Activated T-cell treated with anti-CD3 and anti-CD28 coated beads for 1 hour (primary cell): Measurements from ENCODE around the gene CEP20.

Experiments used
- DNase-seq: peaks from one replicate; pipeline ENCODE4 v3.0.0-alpha.2; 2020; ENCODE audit warnings: low read depth

CEP20 gene

DNA sequence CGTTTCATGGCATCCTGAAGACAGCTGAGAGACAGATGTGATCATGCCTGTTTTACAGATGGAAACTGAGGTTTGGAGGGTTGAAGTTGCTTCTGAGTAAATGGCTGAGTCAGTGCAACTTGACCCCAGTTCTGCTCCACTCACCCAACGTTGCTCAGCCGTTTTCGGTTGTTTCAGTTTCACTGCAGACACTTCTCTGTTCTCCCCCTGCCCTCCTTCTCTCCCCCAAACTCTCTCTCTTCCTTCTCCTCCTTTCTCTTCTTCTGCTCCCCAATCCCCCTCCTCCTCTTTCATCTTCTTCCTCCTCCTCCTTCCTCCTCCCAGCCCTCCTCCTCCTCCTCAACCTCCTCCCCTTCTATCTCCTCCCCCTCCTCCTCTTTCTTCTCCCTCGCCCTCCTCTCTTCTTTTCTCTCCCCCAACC lies 9.4 kb upstream of the CEP20 start:
- DNase-seq = no peak

DNA sequence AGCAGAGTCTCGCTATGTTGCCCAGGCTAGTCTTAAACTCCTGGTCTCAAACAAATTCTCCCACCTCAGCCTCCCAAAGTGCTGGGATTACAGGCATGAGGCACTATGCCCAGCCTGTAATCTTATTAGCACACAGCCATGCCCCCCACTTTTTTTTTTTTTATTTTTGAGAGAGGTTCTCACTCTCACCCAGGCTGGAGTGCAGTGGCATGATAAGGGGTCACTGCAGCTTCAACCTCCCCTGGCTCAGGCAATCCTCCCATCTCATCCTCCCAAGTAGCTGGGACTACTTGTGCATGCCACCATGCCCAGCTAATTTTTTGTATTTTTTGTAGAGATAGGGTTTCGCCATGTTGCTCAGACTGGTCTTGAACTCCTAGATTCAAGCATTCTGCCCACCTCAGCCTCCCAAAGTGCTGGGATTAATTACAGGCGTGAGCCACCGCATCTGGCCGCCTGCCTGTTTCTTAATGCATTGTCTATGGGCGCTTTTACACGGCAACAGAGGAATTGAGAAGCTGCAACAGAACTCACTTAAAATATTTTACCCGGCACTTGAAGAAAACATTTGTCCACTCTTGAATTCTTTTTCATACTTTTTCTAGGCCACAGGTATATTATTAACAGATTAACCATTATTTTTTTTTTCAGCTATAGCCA lies 8.8 kb upstream of the CEP20 start:
- DNase-seq = no peak

DNA sequence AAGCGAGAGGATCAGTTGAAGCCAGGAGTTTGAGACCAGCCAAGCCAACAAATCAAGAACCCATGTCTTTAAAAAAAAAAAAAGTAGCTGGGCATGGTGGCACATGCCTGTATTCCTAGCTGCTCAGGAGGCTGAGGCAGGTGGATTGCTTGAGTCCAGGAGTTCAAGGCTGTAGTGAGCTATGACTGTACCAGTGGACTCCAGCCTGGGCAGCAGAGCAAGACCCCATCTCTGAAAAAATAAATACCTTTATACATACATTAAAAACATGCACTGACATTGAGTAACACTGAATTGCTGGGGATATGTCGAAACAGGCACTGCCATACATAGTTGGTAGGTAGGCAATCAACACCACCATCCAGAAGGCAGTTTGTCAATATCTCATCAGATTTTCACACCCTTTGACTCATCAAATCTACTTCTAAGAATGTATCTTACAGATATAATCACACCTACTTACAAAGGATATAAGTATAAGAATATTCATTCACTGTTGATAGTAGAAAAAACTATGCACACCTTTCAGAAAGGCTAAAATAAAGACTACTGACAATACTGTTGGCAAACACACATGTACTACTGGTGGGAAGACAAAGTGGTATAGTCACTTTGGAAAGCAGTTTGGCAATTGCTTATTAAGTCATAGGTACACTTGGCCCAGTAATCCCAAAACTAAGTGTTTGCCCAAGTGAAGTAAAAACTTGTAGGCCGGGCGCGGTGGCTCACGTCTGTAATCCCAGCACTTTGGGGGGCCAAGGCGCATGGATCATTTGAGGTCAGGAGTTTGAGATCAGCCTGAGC lies 6.4 kb upstream of the CEP20 start:
- DNase-seq = no peak

DNA sequence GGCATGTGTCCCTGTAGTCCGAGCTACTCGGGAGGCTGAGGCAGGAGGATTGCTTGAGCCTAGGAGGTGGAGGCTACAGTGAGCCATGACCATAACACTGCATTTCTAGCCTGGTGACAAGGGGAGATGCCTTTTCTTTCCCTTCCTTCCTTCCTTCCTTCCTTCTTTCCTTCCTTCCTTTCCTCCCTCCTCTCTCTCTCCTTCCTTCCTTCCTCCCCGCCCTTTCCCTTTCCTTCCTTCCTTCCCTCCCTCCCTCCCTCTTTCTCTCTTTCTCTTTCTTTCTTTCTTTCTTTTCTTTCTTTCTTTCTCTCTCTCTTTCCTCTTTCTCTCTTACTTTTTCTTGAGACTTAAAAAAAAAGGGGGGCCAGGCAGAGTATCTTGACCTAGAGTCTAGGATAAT lies 3.1 kb upstream of the CEP20 start:
- no peak for DNase-seq

DNA sequence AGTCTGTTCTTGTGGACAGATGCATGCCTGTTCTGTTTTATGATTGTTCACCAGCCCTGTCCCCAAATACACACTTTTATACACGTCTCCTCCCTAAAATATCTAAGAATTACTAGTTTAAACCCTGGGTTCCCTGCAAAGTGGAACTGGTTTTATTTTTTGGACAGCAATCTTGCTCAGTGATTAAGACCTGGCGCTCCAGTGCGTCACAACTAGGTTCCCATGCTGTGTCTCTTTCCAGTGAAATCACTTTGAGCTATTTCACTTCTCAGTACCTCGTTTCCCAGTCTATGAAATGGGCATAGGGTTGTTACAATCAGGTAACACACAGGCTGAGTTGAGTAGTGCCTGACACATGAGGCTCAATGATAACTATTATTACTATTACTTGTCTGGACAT lies 1.1 kb downstream of the CEP20 start:
- DNase-seq = no peak

DNA sequence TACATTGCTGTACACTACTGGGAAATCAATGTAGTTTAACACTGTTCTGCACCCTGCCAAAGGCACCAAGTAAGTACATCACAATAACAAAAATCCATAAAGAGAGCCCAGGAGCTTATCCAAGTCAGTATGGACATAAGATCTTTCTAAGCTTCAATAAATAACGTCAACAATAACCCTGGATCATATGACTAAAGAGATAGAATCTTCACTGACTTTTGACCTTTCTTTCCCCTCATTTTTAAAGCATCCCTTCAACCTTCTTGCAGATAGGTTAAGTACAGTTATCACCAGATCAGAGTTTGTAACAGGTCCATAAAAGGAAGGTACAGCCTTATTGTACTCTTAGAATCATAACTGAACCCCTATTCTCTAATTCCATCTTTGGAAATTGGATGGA lies 2.3 kb downstream of the CEP20 start:
- DNase-seq = no peak

DNA sequence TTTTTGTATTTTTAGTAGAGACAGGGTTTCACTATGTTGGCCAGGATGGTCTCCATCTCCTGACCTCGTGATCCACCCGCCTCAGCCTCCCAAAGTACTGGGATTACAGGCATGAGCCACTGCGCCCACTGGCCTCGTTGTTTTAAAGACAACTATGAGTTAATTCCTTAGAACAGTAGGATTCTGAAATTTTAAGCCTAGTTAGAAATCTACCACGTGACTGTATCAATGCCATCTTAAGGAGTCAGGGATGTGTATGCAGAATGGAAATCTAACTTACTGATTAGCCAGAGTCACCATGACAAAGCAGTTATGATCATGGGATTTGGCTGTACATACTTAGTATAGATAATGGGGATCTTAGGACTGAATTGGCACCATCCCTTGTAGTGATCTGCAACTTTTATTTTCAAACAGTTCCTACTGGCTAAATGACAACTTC lies 2.8 kb downstream of the CEP20 start:
- no peak for DNase-seq

DNA sequence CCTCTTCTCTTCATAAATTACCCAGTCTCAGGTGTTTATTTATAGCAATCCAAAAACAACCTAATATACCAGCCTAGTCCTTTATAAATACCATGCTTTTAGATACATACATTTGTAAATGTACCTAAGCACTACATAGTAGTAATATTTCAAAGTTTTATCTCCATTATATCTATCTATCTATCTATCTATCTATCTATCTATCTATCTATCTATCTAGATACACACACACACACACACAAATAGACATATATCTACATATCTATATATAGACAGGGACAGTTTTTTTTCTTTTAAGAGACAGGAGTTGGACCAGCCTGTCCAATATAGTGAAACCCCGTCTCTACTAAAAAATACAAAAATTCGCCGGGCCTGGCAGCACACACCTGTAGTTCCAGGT lies 5.8 kb downstream of the CEP20 start:
- no peak for DNase-seq

DNA sequence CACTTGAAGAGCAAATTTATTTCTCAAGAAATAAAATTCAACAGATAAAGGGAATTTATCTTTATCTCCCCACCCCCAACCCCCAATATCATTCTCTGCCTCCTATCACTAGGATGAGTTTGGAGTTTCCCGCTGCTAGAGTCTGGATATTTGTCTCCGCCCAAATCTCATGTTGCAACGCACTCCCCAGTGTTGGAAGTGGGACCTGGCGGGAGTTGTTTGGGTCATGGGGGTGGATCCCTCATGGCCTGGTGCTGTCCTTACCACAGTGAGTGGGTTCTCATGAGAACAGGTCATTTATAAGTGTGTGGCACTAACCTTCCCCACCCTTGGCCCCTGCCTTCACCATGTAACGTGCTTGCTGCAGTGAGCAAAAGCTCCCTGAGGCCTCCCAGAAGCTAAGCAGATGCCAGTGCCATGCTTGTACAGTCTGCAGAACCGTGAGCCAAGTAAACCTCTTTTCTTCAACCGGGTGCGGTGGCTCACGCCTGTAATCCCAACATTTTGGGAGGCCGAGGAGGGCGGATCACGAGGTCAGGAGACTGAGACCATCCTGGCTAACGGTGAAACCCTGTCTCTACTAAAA lies 6.5 kb downstream of the CEP20 start:
- no peak for DNase-seq

DNA sequence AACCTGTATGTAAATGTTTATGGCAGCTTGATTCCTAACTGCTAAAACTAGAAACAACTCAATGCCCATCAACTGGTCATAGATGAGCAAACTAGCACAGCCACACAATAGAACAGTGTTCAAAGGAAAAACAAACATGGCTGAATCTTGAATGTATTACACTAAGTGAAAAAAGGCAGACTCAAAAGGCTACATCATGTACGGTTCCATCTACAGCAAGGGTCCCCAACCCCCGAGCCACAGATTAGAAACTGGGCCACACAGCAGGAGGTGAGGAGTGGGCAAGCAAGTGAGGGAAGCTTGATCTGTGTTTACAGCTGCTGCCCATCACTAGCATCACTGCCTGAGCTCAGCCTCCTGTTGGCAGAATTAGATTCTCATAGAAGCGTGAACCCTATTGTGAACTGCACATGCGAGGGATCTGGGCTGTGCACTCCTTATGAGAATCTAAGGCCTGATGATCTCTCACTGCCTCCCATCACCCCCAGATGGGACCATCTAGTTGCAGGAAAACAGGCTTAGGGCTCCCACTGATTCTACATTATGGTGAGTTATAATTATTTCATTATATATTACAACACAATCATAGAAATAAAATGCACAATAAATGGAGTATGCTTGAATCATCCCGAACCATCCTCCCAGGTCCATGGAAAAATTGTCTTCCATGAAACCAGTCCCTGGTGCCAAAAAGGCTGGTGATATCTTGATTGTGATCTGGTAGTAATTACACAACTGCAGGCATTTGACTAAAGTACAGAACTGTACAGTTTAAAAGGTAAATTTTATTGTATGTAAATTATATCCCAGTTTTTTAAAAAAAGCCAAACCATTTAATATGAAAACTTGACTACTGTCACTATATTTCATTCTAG lies 7.7 kb downstream of the CEP20 start:
- no peak for DNase-seq

DNA sequence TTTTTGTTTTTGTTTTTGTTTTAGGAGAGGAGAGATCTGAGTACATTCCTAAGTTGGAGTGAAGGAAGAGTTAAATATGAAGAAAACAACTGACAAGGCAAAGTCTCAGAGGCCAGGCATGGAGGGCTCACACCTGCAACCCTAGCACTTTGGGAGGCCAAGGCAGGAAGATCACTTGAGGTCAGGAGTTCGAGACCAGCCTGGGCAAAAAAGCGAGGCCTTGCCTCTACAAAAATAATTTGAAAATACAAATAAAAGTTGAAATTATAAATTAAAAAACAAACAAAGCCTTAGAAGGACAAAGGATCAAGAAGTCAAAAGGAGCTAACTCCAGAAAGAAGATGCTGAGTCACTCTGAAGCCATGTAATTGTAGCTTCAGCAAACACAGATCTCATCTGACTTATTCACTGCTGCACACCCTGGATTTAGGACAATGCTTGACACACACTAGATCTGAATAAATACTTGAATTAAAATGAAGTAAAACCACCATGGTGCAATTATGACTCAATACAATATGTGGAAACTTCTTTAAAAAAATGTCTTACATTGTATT lies 9.1 kb downstream of the CEP20 start:
- DNase-seq = no peak

DNA sequence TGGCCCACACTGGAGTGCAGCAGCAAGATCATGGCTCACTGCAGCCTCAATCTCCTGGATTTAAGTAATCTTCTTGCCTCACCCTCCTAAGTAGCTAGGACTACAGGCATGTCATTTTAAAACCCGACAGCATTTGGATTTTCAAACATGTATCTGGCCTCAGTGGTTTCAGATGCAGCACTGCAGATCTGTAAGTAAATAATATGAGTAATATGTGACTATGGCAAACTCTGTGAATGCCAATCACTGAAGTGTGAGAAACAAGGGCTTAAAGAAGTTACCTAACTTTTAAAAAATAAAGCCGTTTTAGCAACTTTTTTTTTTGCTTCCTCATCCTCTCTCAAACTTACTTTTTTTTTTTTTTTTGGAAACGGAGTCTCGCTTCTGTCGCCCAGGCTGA lies 11.9 kb downstream of the CEP20 start:
- DNase-seq = no peak

DNA sequence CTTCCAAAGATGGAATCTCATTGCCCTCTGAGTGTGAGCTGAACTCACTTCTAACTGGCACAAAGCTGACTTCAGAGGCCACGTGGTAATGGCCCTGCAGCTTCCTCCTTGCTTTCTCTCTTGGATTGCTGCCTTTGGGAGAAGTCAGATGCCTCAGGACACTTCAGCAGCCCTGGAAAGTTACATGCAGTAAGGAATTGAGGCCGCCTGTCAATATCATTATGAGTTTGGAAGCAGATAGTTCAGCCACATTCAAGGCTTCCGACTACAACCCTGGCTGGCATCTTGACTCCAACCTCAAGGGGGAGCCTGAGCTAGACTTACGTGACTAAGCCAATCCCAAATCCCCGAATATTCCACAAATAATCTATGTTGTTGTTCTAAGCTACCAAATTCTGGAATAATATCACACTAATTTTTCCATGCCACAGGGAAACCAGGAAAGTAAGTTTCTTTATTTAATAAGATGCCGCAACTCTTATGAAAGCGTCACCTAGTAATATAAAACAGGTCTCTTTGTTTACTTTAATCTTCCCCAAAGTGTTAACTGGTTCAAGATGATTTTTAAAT lies 13.6 kb downstream of the CEP20 start:
- no peak for DNase-seq

DNA sequence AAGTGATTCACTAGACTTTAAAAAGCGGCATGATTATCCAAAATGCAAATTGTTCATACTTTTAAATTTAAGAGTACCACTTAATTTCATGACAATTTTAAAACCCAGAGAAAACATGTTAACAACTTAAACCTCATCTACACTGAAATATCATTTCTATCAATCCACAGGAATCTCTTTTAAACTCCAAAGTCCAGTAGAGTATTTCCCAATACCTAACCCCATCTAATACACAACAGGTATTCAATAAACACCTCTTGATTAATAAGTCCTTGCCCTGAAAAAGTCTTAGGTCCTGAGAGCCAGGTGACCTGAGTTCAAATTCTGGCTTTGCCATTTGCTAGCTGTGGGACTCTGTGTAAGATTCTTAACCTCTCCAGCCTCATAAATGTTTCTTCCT lies 14.7 kb downstream of the CEP20 start:
- no peak for DNase-seq

DNA sequence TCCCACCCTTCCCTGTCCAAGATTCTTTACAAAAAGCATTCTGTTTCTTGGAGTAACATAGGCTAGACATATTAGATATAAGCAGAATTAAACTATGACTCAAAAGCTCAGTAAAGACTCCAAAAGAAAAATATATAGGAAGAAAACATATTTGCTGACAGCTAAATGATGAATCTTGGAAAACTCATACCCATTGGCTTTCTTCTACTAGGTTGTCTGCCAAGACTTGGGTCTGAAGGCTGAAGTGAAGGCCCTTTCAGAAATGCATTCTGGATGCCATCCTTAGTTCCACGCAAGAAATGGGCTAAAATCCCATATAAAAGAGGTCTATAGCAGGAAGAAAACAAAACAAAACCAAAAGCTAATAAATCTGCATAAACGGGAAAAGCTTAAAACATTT lies 15.1 kb downstream of the CEP20 start:
- no peak for DNase-seq

DNA sequence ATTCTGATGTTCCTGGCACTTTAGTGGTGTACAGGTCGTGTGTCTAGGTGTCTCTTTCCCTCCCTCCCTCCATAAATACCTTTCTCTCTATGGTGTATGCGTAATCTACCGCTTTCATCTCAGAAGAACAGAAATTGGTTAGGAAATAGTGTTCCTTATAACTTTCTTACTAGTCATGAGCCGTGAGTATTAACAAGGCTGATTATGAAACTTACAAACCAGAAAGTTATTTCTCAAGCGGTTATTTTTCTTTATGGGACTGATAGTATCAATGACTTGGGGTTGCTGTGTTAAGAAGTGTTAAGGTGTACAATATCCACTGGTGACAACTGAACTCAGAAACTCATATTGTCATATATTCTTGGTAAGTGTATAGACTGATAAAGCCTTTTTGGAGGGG lies 18.4 kb downstream of the CEP20 start:
- no peak for DNase-seq

DNA sequence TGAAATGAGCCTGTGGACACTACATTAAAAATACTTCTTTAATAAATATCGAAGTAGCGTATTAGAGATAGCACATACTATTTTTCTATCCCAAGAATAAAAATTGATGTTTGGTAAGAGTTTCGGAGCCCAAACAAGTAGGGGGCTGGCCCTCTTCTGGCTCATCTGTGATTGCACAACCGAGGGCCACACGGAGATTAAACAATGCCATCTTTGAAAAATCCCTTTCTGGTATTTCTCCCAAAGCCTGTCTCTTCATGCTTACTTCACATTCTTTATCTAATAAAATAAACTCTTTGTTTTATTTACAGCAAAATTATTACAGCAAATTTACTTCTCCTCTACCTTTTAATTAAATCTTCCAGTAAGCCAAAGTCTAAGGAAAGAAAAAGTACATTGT lies 22.0 kb downstream of the CEP20 start:
- DNase-seq = no peak

DNA sequence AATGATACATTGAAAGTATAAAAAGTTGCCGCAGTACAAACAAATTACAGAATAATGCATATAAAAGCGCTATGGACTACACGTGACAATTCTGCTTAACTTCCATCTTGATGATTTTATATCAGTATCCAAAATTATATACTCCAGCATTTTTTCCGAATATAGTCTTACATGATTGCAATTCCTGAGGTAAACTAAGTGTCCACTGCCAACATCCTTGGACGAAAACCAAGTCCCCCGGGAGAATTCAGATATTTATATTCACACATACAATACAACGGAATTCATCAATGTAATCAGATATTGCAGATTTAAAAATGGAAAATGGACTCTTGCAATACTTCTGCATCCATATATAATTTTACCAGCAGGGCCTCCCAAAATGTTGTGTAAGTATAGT lies 22.7 kb downstream of the CEP20 start:
- DNase-seq = no peak

DNA sequence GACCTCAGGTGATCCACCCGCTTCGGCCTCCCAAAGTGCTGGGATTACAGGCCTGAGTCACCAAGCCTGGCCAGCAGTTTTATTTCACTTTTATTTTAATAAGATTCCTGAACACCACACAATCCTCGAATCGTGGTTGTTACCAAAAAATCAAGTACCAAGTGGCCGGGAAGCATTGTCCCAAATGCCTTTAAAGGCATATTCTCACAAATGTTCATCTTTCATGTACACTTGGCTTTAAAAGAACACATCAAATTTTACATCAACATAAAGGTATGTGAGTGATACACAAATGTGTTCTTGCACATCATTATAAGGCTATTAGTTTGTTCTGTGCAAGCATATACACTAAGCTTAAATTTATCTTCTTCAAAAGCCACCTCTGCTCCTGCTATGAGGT lies 23.5 kb downstream of the CEP20 start:
- DNase-seq = no peak

DNA sequence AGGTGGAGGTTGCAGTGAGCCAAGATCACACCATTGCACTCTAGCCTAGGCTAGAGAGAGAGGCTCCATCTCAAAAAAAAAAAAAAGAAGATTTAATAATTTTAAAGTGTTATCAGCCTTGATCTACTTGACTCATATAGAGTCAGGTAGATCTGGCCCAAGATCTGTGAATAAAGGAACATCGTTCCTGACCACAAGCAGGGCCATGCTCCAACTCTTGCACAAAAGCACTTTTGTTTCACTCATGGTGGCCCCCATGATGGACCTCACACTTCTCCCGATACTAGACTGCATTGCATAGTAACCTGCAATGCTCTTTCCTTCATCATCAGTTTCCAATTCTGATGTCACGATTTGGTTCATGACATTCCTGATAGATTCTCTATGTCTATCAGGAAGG lies 26.4 kb downstream of the CEP20 start:
- no peak for DNase-seq

DNA sequence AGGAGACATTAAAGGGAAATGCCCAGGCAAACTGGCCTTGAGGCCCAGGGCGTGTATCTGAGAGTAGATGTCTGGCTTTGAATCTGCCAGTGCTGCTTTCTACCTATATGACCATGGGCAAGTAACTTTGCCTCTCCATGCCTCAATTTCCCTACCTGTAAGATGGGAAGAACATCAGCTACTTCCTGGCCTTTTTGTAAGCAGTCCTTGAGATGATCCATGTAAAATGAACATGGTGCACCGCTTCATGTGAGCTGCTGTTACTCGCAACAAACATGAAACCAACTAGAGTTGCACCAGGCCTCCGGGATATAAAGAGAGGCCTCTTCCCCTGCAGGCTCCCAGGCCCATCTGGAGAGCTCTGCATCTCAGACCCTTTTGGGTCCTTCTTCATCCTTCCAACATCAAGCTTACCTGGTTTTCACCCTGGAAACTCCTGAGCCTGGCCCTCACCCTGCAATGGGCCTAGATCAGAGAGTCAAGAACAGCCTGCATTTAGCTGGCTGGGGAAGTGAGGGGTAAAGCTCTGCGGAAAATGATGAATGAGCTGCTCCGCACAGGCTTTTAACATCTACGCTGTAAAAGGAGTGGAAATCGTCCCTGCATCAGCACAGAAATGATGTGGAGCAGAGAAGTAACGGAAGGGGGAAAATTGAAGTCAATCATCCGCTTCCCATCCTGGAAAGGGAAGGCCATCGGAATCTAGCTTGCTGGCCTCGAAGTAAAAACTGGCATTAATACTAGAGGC lies 29.3 kb downstream of the CEP20 start:
- no peak for DNase-seq
